Activated T-cell treated with anti-CD3 and anti-CD28 coated beads for 24 hours (primary cell): ENCODE data around the gene KLHDC1.
A peak's percentile ranks its signal among the peaks of the same experiment; 100 is the strongest.
"Not testable (repeated sequence)": the region's sequence is repeated elsewhere in the genome, so short reads cannot be mapped to it uniquely, and the experiment has no call there.

Source experiments
- DNase-seq: peaks from one replicate; pipeline ENCODE4 v3.0.0-alpha.2; 2020; ENCODE audit warnings: low read depth

The KLHDC1 gene

DNA sequence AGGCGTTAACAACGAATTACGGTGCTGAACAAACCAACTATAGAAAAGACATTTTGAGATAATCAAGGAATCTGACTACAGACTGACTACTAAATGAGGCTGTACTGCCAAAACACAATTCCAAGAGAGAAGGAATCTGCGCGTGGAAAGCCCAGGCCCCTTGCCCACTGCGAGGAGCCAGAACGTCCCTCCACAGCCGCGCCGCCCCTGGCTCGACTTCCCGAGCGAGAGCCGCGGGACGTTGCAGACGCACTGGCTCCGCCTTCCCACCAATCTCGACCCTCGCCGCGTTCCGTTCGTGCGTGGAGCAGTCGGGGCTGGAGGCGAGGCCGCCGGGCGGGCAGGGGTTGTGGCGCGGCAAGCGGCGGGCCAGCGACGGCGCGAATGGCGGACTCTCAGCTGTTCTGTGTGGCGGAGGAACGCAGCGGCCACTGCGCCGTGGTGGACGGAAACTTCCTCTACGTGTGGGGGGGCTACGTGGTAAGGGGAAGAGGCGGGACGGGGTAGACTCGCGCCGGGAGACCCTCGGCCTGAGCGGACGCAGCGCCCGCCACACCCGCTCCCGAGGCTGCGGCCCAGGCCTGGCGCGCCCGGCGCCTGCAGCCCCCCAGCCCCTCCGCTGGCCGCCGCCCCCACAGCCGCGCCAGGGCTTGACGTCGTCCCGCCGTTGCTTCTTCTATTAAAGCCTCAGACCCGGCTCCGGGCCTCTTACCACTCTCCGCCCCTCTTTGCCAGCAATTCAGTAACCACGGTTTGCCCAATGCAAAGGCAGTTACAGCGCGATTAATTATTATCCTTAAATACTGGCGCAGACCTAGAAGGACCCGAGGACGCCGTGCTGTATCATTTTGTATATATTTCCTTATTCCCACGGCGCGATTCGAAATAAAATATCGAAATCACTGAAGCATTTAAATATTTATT is at the start of gene KLHDC1:
KLHDC1 (plus strand) TSS at position 310 of the 924 bp plus-strand sequence; CDS start at position 385, 75 bp downstream.
- DNase-seq, result peak; percentile 67

DNA sequence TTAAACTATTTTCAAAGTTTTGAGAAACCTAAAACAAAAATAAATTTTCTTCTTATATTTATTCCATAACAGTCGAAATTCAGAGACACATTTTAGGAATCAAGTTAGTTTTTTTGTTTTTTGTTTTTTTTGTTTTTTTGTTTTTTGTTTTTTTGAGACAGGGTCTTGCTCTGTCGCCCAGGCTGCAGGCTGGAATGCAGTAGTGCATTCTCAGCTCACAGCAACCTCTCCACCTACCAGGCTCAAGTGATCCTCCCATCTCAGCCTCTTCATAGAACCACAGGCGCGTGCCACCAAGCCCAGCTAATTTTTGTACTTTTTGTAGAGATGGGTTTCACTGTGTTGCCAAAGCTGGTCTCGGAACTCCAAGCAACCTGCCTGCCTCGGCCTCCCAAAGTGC is 39.4 kb upstream of the KLHDC1 start:
- DNase-seq, result no peak

- no peak for DNase-seq
These were observed 38.4 kb upstream of the KLHDC1 start for GRCh38 chr14:49654511-49654910.

DNA sequence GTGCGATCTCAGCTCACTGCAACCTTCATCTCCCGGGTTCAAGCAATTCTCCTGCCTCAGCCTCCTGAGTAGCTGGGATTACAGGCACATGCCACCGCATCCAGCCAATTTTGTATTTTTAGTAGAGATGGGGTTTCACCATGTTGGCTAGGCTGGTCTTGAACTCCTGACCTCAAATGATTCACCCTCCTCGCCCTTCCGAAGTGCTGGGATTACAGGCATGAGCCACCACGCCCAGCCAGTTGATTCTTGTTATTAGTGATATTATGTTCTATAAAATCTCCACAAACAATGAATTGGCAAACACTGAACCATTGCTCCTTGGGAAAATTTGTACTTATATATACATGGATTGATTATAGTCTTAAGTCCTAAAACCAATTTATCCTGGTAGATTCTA is 35.4 kb upstream of the KLHDC1 start:
- not testable (repeated sequence) for DNase-seq

- no peak for DNase-seq
These were observed 33.1 kb upstream of the KLHDC1 start for GRCh38 chr14:49659526-49660455.

DNA sequence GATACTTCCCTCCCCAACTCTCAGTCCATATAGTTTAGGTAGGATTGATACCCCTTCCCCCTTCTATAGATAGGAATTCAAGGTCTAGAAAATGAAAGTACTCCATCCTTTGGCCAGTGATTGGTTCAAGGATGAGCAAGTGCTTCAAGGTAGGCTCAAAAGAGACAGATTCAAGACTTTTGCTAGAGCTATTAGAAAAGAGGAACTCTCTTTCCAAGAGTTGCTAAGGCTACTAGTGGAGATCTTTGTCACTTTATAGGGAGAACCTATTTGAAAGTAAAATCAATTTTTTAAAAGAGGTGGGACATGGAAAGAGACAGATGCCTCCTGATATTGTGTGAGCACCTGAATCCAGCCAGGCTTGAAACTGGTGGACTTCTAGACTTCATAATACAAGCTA is 22.4 kb upstream of the KLHDC1 start:
- no peak for DNase-seq

GRCh38 chr14:49673586-49673985 is 19.3 kb upstream of the KLHDC1 start:
- DNase-seq, result no peak

DNA sequence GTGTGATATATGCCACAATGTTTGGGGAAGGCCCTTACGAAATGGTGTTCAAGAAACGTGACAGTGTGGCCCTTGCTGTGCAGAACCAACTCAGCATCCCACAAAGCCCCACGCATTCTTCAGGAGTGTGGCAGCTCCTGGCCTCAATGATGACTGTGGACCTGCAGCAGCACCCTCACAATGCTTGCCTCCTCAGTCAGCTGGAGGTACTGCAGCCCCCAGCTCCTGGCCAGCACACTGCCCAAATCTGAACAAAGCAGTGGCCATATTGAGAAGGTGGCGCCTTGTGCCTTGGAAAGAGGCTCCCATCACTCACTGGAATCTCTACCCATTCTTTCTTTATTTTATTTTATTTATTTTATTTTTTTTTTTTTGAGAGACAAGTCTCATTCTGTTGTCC is 15.3 kb upstream of the KLHDC1 start:
- no peak for DNase-seq

DNA sequence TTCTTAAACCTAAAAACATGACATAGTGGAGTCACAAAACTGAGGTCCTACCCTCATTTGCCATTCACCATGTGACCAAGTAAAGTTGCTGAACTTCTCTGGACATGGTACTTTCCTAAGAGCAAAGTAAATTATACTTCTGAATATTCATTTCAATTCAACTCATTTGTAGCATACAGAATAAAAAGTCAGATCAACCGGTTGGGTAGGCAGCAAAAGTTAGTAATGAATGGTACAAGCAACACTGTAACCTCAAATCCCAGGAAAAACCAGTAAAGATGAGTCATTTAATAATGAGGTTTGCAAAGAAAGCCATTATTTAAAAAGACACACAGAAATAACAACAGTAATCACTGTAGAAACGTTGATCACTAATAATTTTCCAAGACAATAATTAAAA is 13.6 kb upstream of the KLHDC1 start:
- no peak for DNase-seq

GRCh38 chr14:49686425-49686824 is 6.5 kb upstream of the KLHDC1 start:
- no peak for DNase-seq

GRCh38 chr14:49687942-49688700 is 4.8 kb upstream of the KLHDC1 start, which contains the start of gene POLE2:
Gene POLE2, minus strand, starts transcription at chr14:49688214. Its CDS starts 11 bp downstream, at chr14:49688203.
- peak; percentile 75 for DNase-seq

GRCh38 chr14:49688701-49689030 is 4.3 kb upstream of the KLHDC1 start:
- DNase-seq, result no peak

GRCh38 chr14:49691031-49691430 is 1.9 kb upstream of the KLHDC1 start:
- no peak for DNase-seq

GRCh38 chr14:49692193-49692757 is 645 bp upstream of the KLHDC1 start:
- no peak for DNase-seq

- not testable (repeated sequence) for DNase-seq
These were observed 810 bp downstream of the KLHDC1 start for GRCh38 chr14:49693735-49694124.

DNA sequence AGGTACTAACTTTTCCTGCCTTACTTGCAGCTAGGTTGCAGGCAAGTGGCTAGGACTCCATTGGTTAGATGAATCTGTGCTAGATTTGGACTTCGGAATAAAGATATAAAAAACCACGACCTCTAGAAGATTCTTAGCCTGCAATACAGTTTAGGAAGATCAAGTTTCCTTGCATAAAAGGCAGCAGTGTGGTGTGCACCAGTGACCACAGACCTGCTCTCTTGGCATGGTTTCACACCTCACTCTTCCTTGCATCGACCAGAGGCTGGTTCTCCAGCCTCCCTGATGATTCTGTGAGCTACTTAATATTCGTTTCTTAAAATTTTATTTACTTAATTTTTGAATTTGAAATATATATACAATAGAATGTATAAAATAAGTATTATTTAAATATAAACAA is 9.8 kb downstream of the KLHDC1 start:
- no peak for DNase-seq

GRCh38 chr14:49703965-49704364 is 11.0 kb downstream of the KLHDC1 start:
- DNase-seq, result no peak

- DNase-seq, result not testable (repeated sequence)
These were observed 11.6 kb downstream of the KLHDC1 start for GRCh38 chr14:49704471-49704870.

DNA sequence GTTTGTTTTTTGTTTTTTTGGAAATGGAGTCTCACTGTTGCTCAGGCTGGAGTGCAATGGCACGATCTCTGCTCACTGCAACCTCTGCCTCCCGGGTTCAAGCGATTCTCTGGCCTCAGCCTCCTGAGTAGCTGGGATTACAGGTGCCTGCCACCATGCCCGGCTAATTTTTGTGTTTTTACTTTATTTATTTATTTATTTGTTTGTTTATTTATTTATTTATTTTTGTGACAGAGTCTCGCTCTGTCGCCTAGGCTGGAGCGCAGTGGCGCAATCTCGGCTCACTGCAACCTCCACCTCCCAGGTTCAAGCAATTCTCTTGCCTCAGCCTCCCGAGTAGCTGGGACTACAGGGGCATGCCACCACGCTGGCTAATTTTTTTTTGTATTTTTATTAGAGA is 18.1 kb downstream of the KLHDC1 start:
- not testable (repeated sequence) for DNase-seq

- no peak for DNase-seq
These were observed 27.8 kb downstream of the KLHDC1 start for GRCh38 chr14:49720744-49721143.

GRCh38 chr14:49721733-49722435 is 29.0 kb downstream of the KLHDC1 start:
- not testable (repeated sequence) for DNase-seq
